Adipocyte (in vitro differentiated cells): ENCODE results near the gene CACNA2D2.
A peak's percentile ranks its signal among the peaks of the same experiment; 100 is the strongest.

ENCODE experiments used
- DNase-seq: peaks from one replicate; pipeline ENCODE4 v3.0.0-alpha.2; 2015; ENCODE audit warnings: low read depth
- H3K27me3 ChIP-seq: replicated peaks from 2 replicates; pipeline ENCODE4 v1.7.0; 2013; ENCODE audit warnings: mild to moderate bottlenecking, low read length, moderate library complexity; ENCODE audit not compliant: control insufficient read depth, insufficient read depth
- H3K36me3 ChIP-seq: 2 replicates; pipeline ENCODE4 v1.7.0; 2013; ENCODE audit warnings: low read length, mild to moderate bottlenecking, moderate library complexity; ENCODE audit not compliant: control insufficient read depth, insufficient read depth, severe bottlenecking
- H3K4me1 ChIP-seq: 2 replicates; pipeline ENCODE4 v1.7.0; 2013; ENCODE audit warnings: mild to moderate bottlenecking, low read length, moderate library complexity; ENCODE audit not compliant: control insufficient read depth, insufficient read depth
- H3K4me3 ChIP-seq: 2 replicates; pipeline ENCODE4 v1.7.0; 2013; ENCODE audit warnings: mild to moderate bottlenecking, low read length, moderate library complexity
- H3K9ac ChIP-seq: 2 replicates; pipeline ENCODE4 v1.7.0; 2013; ENCODE audit warnings: mild to moderate bottlenecking, low read length, moderate library complexity
- H3K9me3 ChIP-seq: 2 replicates; pipeline ENCODE4 v1.7.0; 2013; ENCODE audit warnings: mild to moderate bottlenecking, low read length, moderate library complexity; ENCODE audit not compliant: control insufficient read depth

Gene CACNA2D2

DNA sequence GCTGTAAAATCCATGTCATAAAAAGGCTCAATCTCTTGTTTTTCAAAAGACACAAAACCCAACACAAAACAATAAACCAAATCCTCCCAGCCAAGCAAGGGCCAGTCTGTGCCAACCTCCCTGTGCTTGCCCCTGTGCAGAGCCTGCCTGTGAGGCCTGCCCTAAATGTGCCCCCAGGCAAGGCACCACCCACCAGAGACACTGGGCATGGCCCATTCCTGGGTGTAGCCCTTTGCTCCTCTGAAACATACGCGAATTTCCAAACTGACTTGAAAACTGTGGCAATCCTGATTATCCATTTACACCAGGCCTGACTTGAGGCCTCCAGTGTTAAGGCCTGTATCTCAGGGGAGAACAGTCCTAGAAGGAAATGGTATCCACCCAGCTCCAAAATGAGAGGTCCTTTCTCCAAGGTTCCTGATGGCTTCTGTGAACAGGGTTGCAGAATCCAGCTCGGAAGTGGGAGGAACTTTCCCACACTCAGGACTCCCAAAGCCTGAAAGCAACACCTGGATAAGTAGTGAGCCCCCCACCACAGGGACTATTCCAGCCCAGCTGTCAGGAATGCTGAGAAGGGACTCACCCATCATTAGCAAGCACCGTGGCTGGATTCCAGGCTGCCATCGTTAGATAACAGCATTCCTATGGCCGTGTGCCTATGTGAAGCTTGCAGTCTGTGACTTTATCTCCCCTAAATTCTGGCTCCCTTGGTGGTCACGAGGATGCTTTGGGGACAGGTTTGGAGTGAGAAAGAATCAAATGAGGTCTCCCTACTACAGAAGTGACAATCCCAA lies 61.8 kb downstream of the CACNA2D2 start:
- no peak overlapping the region for H3K9ac ChIP-seq
- no peaks in the 10 kb centered on the region for H3K9me3 ChIP-seq
- no peak for DNase-seq
- no peak overlapping the region for H3K4me3 ChIP-seq
- peaks cover 61% of the 10 kb centered on the region for H3K27me3 ChIP-seq
- no peaks in the 10 kb centered on the region for H3K36me3 ChIP-seq
- H3K4me1 ChIP-seq, result peaks cover 9% of the 10 kb centered on the region

DNA sequence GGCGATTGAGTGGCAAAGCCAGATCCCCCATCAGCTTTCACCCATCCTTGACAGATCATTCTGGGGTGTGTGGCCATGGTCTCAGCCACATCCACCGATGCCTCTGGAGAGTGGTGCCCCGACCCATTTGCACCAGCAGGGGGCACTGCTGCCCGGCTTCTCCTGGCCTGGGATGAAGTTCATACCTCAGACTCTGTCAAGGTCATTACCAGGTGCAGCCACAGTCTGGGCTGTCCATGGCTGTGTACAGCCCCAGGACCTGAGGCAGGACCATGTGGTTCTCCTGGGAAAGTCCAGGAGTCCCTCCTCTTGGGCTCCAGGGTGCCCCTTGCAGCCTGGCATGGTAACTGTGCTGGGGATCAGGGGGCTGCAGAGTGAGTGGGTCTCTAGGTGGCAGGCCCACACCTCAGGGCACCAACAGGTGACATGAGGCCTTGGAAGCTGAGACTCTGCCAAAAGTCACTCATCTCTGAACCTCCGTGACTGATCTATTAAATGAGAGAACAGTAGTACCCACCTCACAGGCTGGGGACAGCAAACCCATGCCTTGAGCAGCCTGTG lies 67.2 kb downstream of the CACNA2D2 start:
- H3K9me3 ChIP-seq, result no peaks in the 10 kb centered on the region
- H3K27me3 ChIP-seq, result peaks cover 65% of the 10 kb centered on the region
- H3K4me1 ChIP-seq, result peaks cover under 1% of the 10 kb centered on the region
- DNase-seq, result peak; percentile 57
- no peak overlapping the region for H3K4me3 ChIP-seq
- H3K9ac ChIP-seq, result no peak overlapping the region
- no peaks in the 10 kb centered on the region for H3K36me3 ChIP-seq

DNA sequence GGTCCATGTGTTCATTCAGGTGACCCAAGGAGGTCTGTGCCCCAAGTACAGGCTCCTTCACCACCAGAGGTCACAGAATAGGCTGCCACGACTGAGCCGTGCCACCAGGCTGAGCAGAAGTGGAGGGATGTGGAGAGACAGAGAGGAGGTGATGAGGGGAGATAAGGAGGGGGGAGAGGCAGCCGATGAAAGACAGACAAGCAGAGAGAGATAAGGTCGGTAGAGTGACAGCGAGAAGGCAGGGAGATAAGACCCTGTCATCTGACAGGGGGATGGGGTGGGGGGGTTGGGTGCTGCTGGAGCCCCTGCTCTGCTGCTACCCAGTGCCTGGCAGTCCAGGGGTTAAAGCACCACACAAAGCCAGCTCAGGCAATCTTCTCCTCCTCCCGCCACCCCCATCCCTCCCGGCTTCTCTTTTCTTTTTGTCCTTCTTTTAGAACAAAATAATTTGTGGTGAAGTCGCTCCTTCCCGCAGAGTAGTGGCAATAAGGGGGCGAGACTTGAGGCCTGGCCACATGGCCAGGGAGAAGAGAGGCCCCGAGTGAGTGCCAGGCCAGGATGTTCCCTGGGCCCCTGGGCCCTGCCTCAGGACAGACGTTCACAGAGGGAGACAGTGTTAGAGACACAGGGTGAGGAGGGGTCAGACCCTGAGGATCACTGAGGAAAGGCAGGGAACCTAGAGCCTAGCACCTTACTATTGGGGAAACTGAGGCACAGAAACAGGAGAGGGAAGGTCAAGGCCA lies 67.9 kb downstream of the CACNA2D2 start:
- no peaks in the 10 kb centered on the region for H3K4me1 ChIP-seq
- H3K27me3 ChIP-seq, result peaks cover 67% of the 10 kb centered on the region
- no peak for DNase-seq
- H3K9me3 ChIP-seq, result no peaks in the 10 kb centered on the region
- no peak overlapping the region for H3K4me3 ChIP-seq
- no peak overlapping the region for H3K9ac ChIP-seq
- no peaks in the 10 kb centered on the region for H3K36me3 ChIP-seq

DNA sequence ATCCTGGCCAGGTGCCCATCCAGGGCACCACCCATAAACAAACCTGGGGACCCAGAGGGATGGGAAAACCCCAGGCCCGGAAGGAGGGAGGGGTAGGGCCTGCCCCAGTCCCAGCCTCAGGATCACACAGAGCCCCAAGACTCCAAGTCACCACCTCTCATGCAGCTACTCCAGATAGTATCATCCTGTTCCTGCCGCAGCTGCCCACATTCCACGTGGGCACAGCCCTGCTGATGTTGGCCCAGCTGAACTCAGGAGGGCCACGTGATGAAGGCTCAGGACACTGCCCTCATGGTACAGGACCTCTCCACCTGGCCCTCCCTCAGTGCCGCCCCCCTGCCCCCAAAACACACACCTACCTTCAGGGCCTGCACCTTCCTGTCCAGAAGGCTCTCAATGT lies 69.5 kb downstream of the CACNA2D2 start:
- no peak for DNase-seq
- Histone ChIP-seq H3K9me3 (no peaks in the 10 kb centered on the region), H3K9ac (no peak overlapping the region), H3K27me3 (peaks cover 52% of the 10 kb centered on the region), H3K4me1 (no peaks in the 10 kb centered on the region), H3K36me3 (no peaks in the 10 kb centered on the region), H3K4me3 (no peak overlapping the region)

GRCh38 chr3:50430950-50431435 lies 72.4 kb downstream of the CACNA2D2 start:
- no peak for DNase-seq
- H3K27me3 ChIP-seq, result peaks cover 53% of the 10 kb centered on the region
- no peak overlapping the region for H3K9ac ChIP-seq

GRCh38 chr3:50430191-50430590 lies 73.2 kb downstream of the CACNA2D2 start:
- no peaks in the 10 kb centered on the region for H3K9me3 ChIP-seq
- H3K27me3 ChIP-seq, result peaks cover 52% of the 10 kb centered on the region
- no peaks in the 10 kb centered on the region for H3K36me3 ChIP-seq
- H3K4me3 ChIP-seq, result no peak overlapping the region
- H3K9ac ChIP-seq, result no peak overlapping the region
- DNase-seq, result no peak
- H3K4me1 ChIP-seq, result no peaks in the 10 kb centered on the region

More at GRCh38 chr3:50430950-50431435, 72.4 kb downstream of the CACNA2D2 start:
- Histone ChIP-seq H3K4me3 (no peak overlapping the region), H3K9me3 (no peaks in the 10 kb centered on the region), H3K36me3 (no peaks in the 10 kb centered on the region), H3K4me1 (no peaks in the 10 kb centered on the region)

GRCh38 chr3:50428007-50428633 lies 75.3 kb downstream of the CACNA2D2 start:
- Histone ChIP-seq H3K36me3 (no peaks in the 10 kb centered on the region), H3K9ac (no peak overlapping the region), H3K4me1 (no peaks in the 10 kb centered on the region), H3K27me3 (peaks cover 46% of the 10 kb centered on the region), H3K9me3 (no peaks in the 10 kb centered on the region), H3K4me3 (no peak overlapping the region)
- peak; percentile 25 for DNase-seq

DNA sequence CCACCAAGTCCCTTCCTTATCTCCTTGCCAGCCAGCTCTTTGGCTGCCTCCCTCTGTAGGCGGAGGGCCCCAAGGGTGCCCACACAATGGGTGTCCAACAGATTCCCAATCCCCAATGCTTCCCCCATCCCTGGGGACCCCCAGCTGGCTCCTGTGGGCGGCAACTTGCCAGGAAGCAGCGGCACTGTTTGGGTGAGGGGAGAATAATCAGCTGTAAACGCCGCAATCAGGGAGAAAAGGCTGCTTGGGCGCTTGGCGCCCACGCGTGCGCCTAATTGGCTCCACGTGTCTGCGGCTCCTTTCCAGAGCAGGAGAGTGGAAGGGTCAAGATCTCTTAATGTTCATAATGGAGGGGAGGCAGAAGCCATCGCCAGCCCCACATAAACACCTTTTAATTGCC lies 76.2 kb downstream of the CACNA2D2 start:
- no peaks in the 10 kb centered on the region for H3K9me3 ChIP-seq
- no peaks in the 10 kb centered on the region for H3K36me3 ChIP-seq
- no peaks in the 10 kb centered on the region for H3K4me1 ChIP-seq
- DNase-seq, result no peak
- no peak overlapping the region for H3K9ac ChIP-seq
- H3K27me3 ChIP-seq, result peaks cover 47% of the 10 kb centered on the region
- H3K4me3 ChIP-seq, result no peak overlapping the region

DNA sequence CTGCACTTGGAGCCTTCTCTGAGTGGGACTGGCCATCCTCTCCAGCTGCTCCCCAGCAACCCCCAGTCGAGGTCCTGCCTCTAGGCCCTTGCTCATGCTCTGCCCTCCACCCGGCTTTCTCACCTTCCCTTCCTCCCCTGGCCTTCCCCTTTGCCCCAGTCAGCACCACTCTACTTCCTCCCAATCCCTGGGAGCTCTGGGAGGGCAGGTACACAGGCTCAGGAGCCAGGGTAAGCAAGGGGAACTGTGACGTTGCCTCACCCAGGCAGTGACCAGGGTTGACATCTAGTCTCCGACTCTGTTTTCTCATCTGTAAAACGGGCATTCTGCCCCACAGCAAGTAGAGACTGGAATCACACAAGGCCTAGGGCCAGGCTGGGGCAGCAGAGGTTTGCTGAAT lies 77.5 kb downstream of the CACNA2D2 start:
- Histone ChIP-seq H3K9ac (no peak overlapping the region), H3K27me3 (peaks cover 47% of the 10 kb centered on the region), H3K4me3 (no peak overlapping the region), H3K4me1 (no peaks in the 10 kb centered on the region), H3K9me3 (no peaks in the 10 kb centered on the region), H3K36me3 (no peaks in the 10 kb centered on the region)
- DNase-seq, result no peak

DNA sequence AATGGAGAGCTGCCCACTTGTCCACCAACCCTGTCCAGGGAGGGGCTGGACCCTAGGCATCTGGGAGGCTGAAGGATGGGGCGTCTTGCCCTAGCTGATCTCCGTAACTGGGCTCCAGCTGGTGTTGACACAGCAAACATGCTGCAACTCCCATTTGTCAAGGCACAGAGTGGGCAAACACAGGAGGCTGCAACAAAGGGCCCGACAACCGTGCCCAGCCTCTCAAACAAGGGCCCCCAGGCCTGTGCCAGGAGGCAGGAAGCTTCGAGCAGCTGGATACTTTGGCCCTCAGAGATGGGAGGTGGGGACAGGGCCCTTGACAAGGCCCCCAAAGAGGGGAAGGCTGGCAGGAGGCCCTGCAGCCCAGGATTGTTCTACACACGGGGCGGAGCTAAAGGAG lies 79.9 kb downstream of the CACNA2D2 start:
- Histone ChIP-seq H3K4me1 (no peaks in the 10 kb centered on the region), H3K4me3 (no peak overlapping the region), H3K27me3 (peaks cover 48% of the 10 kb centered on the region), H3K9me3 (no peaks in the 10 kb centered on the region), H3K9ac (no peak overlapping the region), H3K36me3 (no peaks in the 10 kb centered on the region)
- no peak for DNase-seq

GRCh38 chr3:50422153-50422552 lies 81.3 kb downstream of the CACNA2D2 start:
- Histone ChIP-seq H3K9ac (no peak overlapping the region), H3K4me3 (no peak overlapping the region), H3K36me3 (no peaks in the 10 kb centered on the region), H3K27me3 (peaks cover 36% of the 10 kb centered on the region), H3K4me1 (no peaks in the 10 kb centered on the region), H3K9me3 (no peaks in the 10 kb centered on the region)
- DNase-seq, result no peak
